ENCODE results near the gene USP40. TPM values are rescaled to one million over a fixed set of nuclear protein-coding genes. Genes with fewer than 3 reads are reported as not detected.

USP40 gene
- total and polyA plus RNA-seq, 7 experiments from 2014 or later = 3.9 to 24.3 (median 16.4) TPM

- CTCF ChIA-PET = interaction anchor here (0.6 kb wide), 1 partner anchor 108 kb away, joined by 3 read pairs; no protein-coding TSS in a partner anchor
- no peaks in the 10 kb centered on the region for H3K27me3 ChIP-seq (ENCODE audit: control insufficient read depth in 2 of 2, insufficient read depth in 2 of 2, low read length in 2 of 2)
- H3K4me3 ChIP-seq (ENCODE audit: low read length) = no peak overlapping the region
- Mint-ChIP-seq H3K27me3 (no peaks in the 10 kb centered on the region), H3K4me1 (peaks cover 0 to 12% (median 0%) of the 10 kb centered on the region in 7 donors), H3K4me3 (no peak overlapping the region), H3K36me3 (peaks cover 14 to 71% (median 35%) of the 10 kb centered on the region in 5 donors), H3K9me3 (no peaks in the 10 kb centered on the region), H3K27ac (no peak overlapping the region)
- H3K4me1 ChIP-seq (ENCODE audit: control insufficient read depth in 2 of 2, insufficient read depth in 2 of 2, low read length in 2 of 2) = no peaks in the 10 kb centered on the region
- ATAC-seq (no peak), DNase-seq (no peak)
- H3K9me3 ChIP-seq (ENCODE audit: control insufficient read depth in 2 of 3, low read length in 3 of 3) = no peaks in the 10 kb centered on the region
- POLR2A ChIA-PET = interaction anchor here (0.6 kb wide), 1 partner anchor 20 kb away, joined by 3 read pairs; the partner anchor contains the start of gene USP40
- H3K36me3 ChIP-seq (ENCODE audit: control insufficient read depth in 2 of 3, insufficient read depth in 3 of 3, low read length in 3 of 3) = peaks cover 0 to 19% (median 0%) of the 10 kb centered on the region in 3 experiments
- intact Hi-C loops (cut with micrococcal nuclease) = no loop called here
- H3K27ac ChIP-seq (ENCODE audit: low read depth, low read length) = no peak overlapping the region
These were observed 20.5 kb downstream of the USP40 start for GRCh38 chr2:233546101-233546500.

- Mint-ChIP-seq H3K27ac (no peak overlapping the region), H3K27me3 (no peaks in the 10 kb centered on the region), H3K4me3 (no peak overlapping the region), H3K36me3 (peaks cover 15 to 75% (median 39%) of the 10 kb centered on the region in 5 donors), H3K4me1 (peaks cover 0 to 12% (median 0%) of the 10 kb centered on the region in 7 donors), H3K9me3 (no peaks in the 10 kb centered on the region)
- Histone ChIP-seq H3K36me3 (ENCODE audit: control insufficient read depth in 2 of 3, insufficient read depth in 3 of 3, low read length in 3 of 3) (peaks cover 0 to 16% (median 0%) of the 10 kb centered on the region in 3 experiments), H3K4me1 (ENCODE audit: control insufficient read depth in 2 of 2, insufficient read depth in 2 of 2, low read length in 2 of 2) (no peaks in the 10 kb centered on the region), H3K27ac (ENCODE audit: low read depth, low read length) (no peak overlapping the region), H3K27me3 (ENCODE audit: control insufficient read depth in 2 of 2, insufficient read depth in 2 of 2, low read length in 2 of 2) (no peaks in the 10 kb centered on the region), H3K4me3 (ENCODE audit: low read length) (no peak overlapping the region), H3K9me3 (ENCODE audit: control insufficient read depth in 2 of 3, low read length in 3 of 3) (no peaks in the 10 kb centered on the region)
- ChIA-PET CTCF (no interaction called here), POLR2A (no interaction called here)
- no peak for DNase-seq
- ATAC-seq = no peak
- intact Hi-C loops (cut with micrococcal nuclease) = no loop called here
These were observed 22.4 kb downstream of the USP40 start for GRCh38 chr2:233544200-233544610.

GRCh38 chr2:233542507-233542906, 24.1 kb downstream of the USP40 start:
- ATAC-seq (no peak), DNase-seq (no peak)
- H3K36me3 Mint-ChIP-seq = peaks cover 12 to 77% (median 51%) of the 10 kb centered on the region in 5 donors
- Histone ChIP-seq H3K36me3 (ENCODE audit: control insufficient read depth in 2 of 3, insufficient read depth in 3 of 3, low read length in 3 of 3) (peaks cover 0 to 18% (median 0%) of the 10 kb centered on the region in 3 experiments), H3K4me3 (ENCODE audit: low read length) (no peak overlapping the region), H3K9me3 (ENCODE audit: control insufficient read depth in 2 of 3, low read length in 3 of 3) (no peaks in the 10 kb centered on the region), H3K27me3 (ENCODE audit: control insufficient read depth in 2 of 2, insufficient read depth in 2 of 2, low read length in 2 of 2) (no peaks in the 10 kb centered on the region), H3K27ac (ENCODE audit: low read depth, low read length) (no peak overlapping the region), H3K4me1 (ENCODE audit: control insufficient read depth in 2 of 2, insufficient read depth in 2 of 2, low read length in 2 of 2) (no peaks in the 10 kb centered on the region)
- H3K4me3 Mint-ChIP-seq = no peak overlapping the region
- no peak overlapping the region for H3K27ac Mint-ChIP-seq
- peaks cover 0 to 12% (median 0%) of the 10 kb centered on the region in 7 donors for H3K4me1 Mint-ChIP-seq
- POLR2A ChIA-PET = no interaction called here
- H3K27me3 Mint-ChIP-seq = no peaks in the 10 kb centered on the region
- CTCF ChIA-PET = no interaction called here
- intact Hi-C loops (cut with micrococcal nuclease) = no loop called here
- no peaks in the 10 kb centered on the region for H3K9me3 Mint-ChIP-seq

- Histone ChIP-seq H3K4me1 (ENCODE audit: control insufficient read depth in 2 of 2, insufficient read depth in 2 of 2, low read length in 2 of 2) (no peaks in the 10 kb centered on the region), H3K27me3 (ENCODE audit: control insufficient read depth in 2 of 2, insufficient read depth in 2 of 2, low read length in 2 of 2) (no peaks in the 10 kb centered on the region), H3K27ac (ENCODE audit: low read depth, low read length) (no peak overlapping the region), H3K4me3 (ENCODE audit: low read length) (no peak overlapping the region), H3K36me3 (ENCODE audit: control insufficient read depth in 2 of 3, insufficient read depth in 3 of 3, low read length in 3 of 3) (peaks cover 0 to 6% (median 0%) of the 10 kb centered on the region in 3 experiments), H3K9me3 (ENCODE audit: control insufficient read depth in 2 of 3, low read length in 3 of 3) (no peaks in the 10 kb centered on the region)
- peaks cover 0 to 3% (median 0%) of the 10 kb centered on the region in 7 donors for H3K4me1 Mint-ChIP-seq
- H3K9me3 Mint-ChIP-seq = no peaks in the 10 kb centered on the region
- peaks cover 5 to 69% (median 38%) of the 10 kb centered on the region in 5 donors for H3K36me3 Mint-ChIP-seq
- no peaks in the 10 kb centered on the region for H3K27me3 Mint-ChIP-seq
- H3K27ac Mint-ChIP-seq = no peak overlapping the region
- ChIA-PET POLR2A (no interaction called here), CTCF (interaction anchor here (0.6 kb wide), 1 partner anchor 33 kb away, joined by 3 read pairs; no protein-coding TSS in a partner anchor)
- ATAC-seq (no peak), DNase-seq (no peak)
- intact Hi-C loops (cut with micrococcal nuclease) = no loop called here
- no peak overlapping the region for H3K4me3 Mint-ChIP-seq
These were observed 27.8 kb downstream of the USP40 start for GRCh38 chr2:233538741-233539140.

- POLR2A ChIA-PET = no interaction called here
- no peak overlapping the region for H3K4me3 ChIP-seq (ENCODE audit: low read length)
These were observed 31.3 kb downstream of the USP40 start for GRCh38 chr2:233535271-233535670.

GRCh38 chr2:233532971-233533370, 33.6 kb downstream of the USP40 start:
- ChIA-PET POLR2A (interaction anchor here (0.6 kb wide), 1 partner anchor 200 kb away, joined by 3 read pairs; no protein-coding TSS in a partner anchor), CTCF (no interaction called here)
- no peaks in the 10 kb centered on the region for H3K9me3 ChIP-seq (ENCODE audit: control insufficient read depth in 2 of 3, low read length in 3 of 3)
- Mint-ChIP-seq H3K4me1 (peaks cover 0 to 4% (median 0%) of the 10 kb centered on the region in 7 donors), H3K27ac (no peak overlapping the region), H3K36me3 (peaks cover 4 to 56% (median 45%) of the 10 kb centered on the region in 5 donors), H3K27me3 (no peaks in the 10 kb centered on the region), H3K9me3 (no peaks in the 10 kb centered on the region), H3K4me3 (no peak overlapping the region)
- H3K4me1 ChIP-seq (ENCODE audit: control insufficient read depth in 2 of 2, insufficient read depth in 2 of 2, low read length in 2 of 2) = no peaks in the 10 kb centered on the region
- peaks cover 0 to 5% (median 0%) of the 10 kb centered on the region in 3 experiments for H3K36me3 ChIP-seq (ENCODE audit: control insufficient read depth in 2 of 3, insufficient read depth in 3 of 3, low read length in 3 of 3)
- no peak for ATAC-seq
- intact Hi-C loops (cut with micrococcal nuclease) = no loop called here
- H3K27ac ChIP-seq (ENCODE audit: low read depth, low read length) = no peak overlapping the region
- H3K27me3 ChIP-seq (ENCODE audit: control insufficient read depth in 2 of 2, insufficient read depth in 2 of 2, low read length in 2 of 2) = no peaks in the 10 kb centered on the region
- no peak overlapping the region for H3K4me3 ChIP-seq (ENCODE audit: low read length)
- DNase-seq = no peak

More at GRCh38 chr2:233535271-233535670, 31.3 kb downstream of the USP40 start:
- Mint-ChIP-seq H3K4me1 (peaks cover 0 to 4% (median 0%) of the 10 kb centered on the region in 7 donors), H3K27ac (no peak overlapping the region), H3K36me3 (peaks cover 1 to 63% (median 44%) of the 10 kb centered on the region in 5 donors), H3K9me3 (no peaks in the 10 kb centered on the region), H3K27me3 (no peaks in the 10 kb centered on the region), H3K4me3 (no peak overlapping the region)
- no peak for ATAC-seq
- Histone ChIP-seq H3K36me3 (ENCODE audit: control insufficient read depth in 2 of 3, insufficient read depth in 3 of 3, low read length in 3 of 3) (peaks cover 0 to 11% (median 0%) of the 10 kb centered on the region in 3 experiments), H3K27ac (ENCODE audit: low read depth, low read length) (no peak overlapping the region), H3K9me3 (ENCODE audit: control insufficient read depth in 2 of 3, low read length in 3 of 3) (no peaks in the 10 kb centered on the region), H3K4me1 (ENCODE audit: control insufficient read depth in 2 of 2, insufficient read depth in 2 of 2, low read length in 2 of 2) (no peaks in the 10 kb centered on the region), H3K27me3 (ENCODE audit: control insufficient read depth in 2 of 2, insufficient read depth in 2 of 2, low read length in 2 of 2) (no peaks in the 10 kb centered on the region)
- intact Hi-C loops (cut with micrococcal nuclease) = no loop called here
- no peak for DNase-seq
- CTCF ChIA-PET = interaction anchor here (0.7 kb wide), 1 partner anchor 218 kb away, joined by 3 read pairs; no protein-coding TSS in a partner anchor

- ChIA-PET CTCF (no interaction called here), POLR2A (no interaction called here)
- H3K4me1 ChIP-seq (ENCODE audit: control insufficient read depth in 2 of 2, insufficient read depth in 2 of 2, low read length in 2 of 2) = no peaks in the 10 kb centered on the region
- no peak overlapping the region for H3K27ac ChIP-seq (ENCODE audit: low read depth, low read length)
- H3K9me3 Mint-ChIP-seq = no peaks in the 10 kb centered on the region
- DNase-seq (no peak), ATAC-seq (no peak)
- peaks cover 0 to 5% (median 0%) of the 10 kb centered on the region in 3 experiments for H3K36me3 ChIP-seq (ENCODE audit: control insufficient read depth in 2 of 3, insufficient read depth in 3 of 3, low read length in 3 of 3)
- no peak overlapping the region for H3K4me3 ChIP-seq (ENCODE audit: low read length)
- intact Hi-C loops (cut with micrococcal nuclease) = no loop called here
- no peaks in the 10 kb centered on the region for H3K27me3 ChIP-seq (ENCODE audit: control insufficient read depth in 2 of 2, insufficient read depth in 2 of 2, low read length in 2 of 2)
- no peaks in the 10 kb centered on the region for H3K27me3 Mint-ChIP-seq
- H3K36me3 Mint-ChIP-seq = peaks cover 4 to 49% (median 43%) of the 10 kb centered on the region in 5 donors
- peaks cover 0 to 4% (median 0%) of the 10 kb centered on the region in 7 donors for H3K4me1 Mint-ChIP-seq
- no peak overlapping the region for H3K4me3 Mint-ChIP-seq
- H3K9me3 ChIP-seq (ENCODE audit: control insufficient read depth in 2 of 3, low read length in 3 of 3) = no peaks in the 10 kb centered on the region
- H3K27ac Mint-ChIP-seq = no peak overlapping the region
These were observed 34.6 kb downstream of the USP40 start for GRCh38 chr2:233531955-233532354.

Data from naive thymus-derived CD4-positive, alpha-beta T cell (primary cell).